ENCODE measurements around the gene NES. TPM values are rescaled to one million over a fixed set of nuclear protein-coding genes. Genes with fewer than 3 reads are reported as not detected.

NES gene
- total RNA-seq, 1 donor from 2014 or later: 74.1 TPM

DNA sequence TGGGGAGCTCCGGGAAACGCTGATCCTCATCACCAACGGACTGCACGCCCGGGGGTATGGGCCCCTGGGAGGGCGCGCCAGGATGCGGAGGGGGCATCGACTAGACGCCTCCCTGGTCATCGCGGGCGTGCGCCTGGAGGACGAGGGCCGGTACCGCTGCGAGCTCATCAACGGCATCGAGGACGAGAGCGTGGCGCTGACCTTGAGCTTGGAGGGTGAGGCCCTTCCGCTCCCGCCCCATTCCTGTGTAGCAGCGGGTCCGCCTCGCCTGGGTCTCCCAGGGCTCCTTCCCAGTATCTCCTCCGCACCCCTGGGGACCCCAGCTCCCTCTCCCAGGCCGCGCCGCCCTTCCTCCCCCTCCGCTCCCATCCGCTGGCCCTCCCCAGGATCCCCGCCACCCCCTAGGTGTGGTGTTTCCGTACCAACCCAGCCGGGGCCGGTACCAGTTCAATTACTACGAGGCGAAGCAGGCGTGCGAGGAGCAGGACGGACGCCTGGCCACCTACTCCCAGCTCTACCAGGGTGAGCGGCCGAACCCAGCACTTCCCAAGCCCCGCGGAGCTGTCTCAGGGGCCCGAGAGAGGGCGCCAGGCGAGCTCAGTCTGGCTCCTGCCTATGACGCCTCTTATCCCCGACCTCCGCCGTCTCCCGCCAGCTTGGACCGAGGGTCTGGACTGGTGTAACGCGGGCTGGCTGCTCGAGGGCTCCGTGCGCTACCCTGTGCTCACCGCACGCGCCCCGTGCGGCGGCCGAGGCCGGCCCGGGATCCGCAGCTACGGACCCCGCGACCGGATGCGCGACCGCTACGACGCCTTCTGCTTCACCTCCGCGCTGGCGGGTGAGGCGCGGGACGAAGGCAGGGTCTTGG, 53.0 kb downstream of the NES start:
- H3K27ac ChIP-seq: no peak overlapping the region

DNA sequence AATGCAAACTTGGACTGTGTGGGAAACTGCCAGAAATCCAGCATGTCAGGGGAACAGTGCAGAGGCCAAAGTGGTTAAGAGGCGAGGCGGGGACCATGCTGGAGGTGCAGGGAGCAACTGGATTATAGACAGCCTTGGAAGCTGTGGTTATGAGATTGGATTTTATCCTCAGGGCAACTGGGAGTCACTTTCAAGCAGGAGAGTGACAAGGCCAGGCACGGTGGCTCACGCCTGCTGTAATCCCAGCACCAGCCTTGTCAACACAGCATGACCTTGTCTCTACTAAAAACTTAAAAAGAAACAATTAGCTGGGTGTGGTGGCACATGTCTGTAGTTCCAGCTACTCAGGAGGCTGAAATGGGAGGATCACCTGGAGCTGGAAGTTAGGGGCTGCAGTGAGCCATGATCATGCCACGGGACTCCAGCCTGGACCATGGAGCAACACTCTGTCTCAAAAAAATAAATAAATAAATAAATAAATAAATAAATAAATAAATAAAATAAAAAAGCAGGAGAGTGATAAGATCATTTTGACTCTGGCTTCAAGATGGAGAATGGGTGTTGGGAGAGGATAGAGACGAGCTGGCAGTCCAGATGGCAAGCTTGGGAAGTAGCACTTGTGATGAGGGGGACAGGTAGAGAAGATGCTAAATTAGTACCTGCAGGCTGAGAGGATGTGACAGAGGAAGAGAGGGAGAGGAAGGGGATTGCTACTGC, 54.5 kb downstream of the NES start:
- intact Hi-C loops (cut with DNase I): no loop called here
- Histone ChIP-seq H3K27ac (no peak overlapping the region), H3K27me3 (peaks cover 29% of the 10 kb centered on the region), H3K9me3 (no peaks in the 10 kb centered on the region), H3K4me1 (peaks cover 8 to 17% of the 10 kb centered on the region in 2 donors), H3K36me3 (no peaks in the 10 kb centered on the region), H3K4me3 (no peak overlapping the region)
- DNase-seq (ENCODE audit: low spot score in 2 of 2): no peak
- no peak for TF ChIP-seq CTCF (IDR thresholded peaks at IDR 0.05)

More for the DNA sequence above, 53.0 kb downstream of the NES start:
- peak in 2 of 3 experiments; percentile 41 to 42 for TF ChIP-seq CTCF (IDR thresholded peaks at IDR 0.05)
- Histone ChIP-seq H3K36me3 (no peaks in the 10 kb centered on the region), H3K4me1 (peaks cover 8 to 17% of the 10 kb centered on the region in 2 donors), H3K4me3 (peak overlapping the region; percentile 31 to 62), H3K9me3 (no peaks in the 10 kb centered on the region), H3K27me3 (peaks cover 29% of the 10 kb centered on the region)
- intact Hi-C loops (cut with DNase I): no loop called here
- peak in 1 of 2 donors; percentile 71 for DNase-seq (ENCODE audit: low spot score in 2 of 2)

GRCh38 chr1:156619582-156619955, 57.6 kb downstream of the NES start:
- no peak overlapping the region for H3K4me3 ChIP-seq
- DNase-seq (ENCODE audit: low spot score in 2 of 2): no peak
- no peaks in the 10 kb centered on the region for H3K9me3 ChIP-seq
- H3K36me3 ChIP-seq: no peaks in the 10 kb centered on the region
- intact Hi-C loops (cut with DNase I): no loop called here
- H3K27ac ChIP-seq: no peak overlapping the region
- no peak for TF ChIP-seq CTCF (IDR thresholded peaks at IDR 0.05)
- H3K27me3 ChIP-seq: peaks cover 11% of the 10 kb centered on the region
- peaks cover 6 to 9% of the 10 kb centered on the region in 2 donors for H3K4me1 ChIP-seq

DNA sequence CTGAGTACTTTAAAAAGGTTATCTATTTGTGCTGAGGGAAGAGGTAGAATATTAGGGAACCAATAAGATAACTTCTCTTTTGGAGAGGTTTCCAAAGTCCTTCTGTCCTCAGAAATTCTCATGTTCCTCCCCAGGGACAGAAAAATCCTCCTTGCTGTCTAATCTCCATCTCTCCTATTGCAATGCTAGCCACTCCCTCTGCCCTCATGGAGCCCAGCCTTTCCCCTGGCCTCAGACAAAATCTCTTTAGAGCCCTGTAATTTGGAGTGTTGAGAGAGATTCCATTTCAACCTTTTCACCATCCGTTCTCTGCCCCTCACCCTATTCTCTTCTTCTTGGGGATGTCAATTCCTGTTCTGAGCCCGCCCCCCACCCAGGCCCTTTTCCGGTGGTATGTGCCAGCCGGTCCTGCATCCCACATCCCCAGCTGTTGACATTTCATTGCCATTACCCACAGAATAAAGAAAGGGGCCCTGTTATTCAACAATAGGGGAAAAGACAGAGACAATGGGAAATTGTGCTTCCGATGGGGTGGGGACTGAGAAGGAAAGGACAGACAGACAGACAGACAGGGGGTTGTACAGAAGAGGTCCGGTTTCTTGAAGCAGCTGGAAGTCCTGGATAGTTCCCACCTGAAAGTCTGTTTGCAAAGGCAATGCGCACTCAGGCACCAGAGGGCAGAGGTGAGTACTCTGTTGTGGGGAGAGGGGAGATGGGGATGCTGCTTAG, 58.2 kb downstream of the NES start, which contains the start of gene HAPLN2:
TSS of gene HAPLN2 (plus strand) at position 563 of the 729 bp plus-strand sequence. CDS start 4,076 bp downstream, outside the sequence.
- Histone ChIP-seq H3K27ac (no peak within 1 kb of the TSS), H3K27me3 (peaks cover 8% of the 10 kb centered on the region), H3K4me1 (peaks cover 4 to 5% of the 10 kb centered on the region in 2 donors), H3K4me3 (no peak within 1 kb of the TSS), H3K36me3 (no peaks in the 10 kb centered on the region), H3K9me3 (no peaks in the 10 kb centered on the region)
- intact Hi-C loops (cut with DNase I): no loop called here
- TF ChIP-seq CTCF (IDR thresholded peaks at IDR 0.05): peak in 1 of 3 experiments; percentile 13
- no peak for DNase-seq (ENCODE audit: low spot score in 2 of 2)

Other genes with a start within 250 kb of the NES start
- 106 TPM for gene MEF2D, start 176.6 kb downstream of the NES start, total RNA-seq
- not detected for gene IQGAP3, start 104.8 kb downstream of the NES start, total RNA-seq
- gene TTC24, start 97.7 kb downstream of the NES start, total RNA-seq: not detected
- gene NAXE, start 85.6 kb downstream of the NES start, total RNA-seq: 85.3 TPM
- 29.4 TPM for gene GPATCH4, start 75.9 kb downstream of the NES start, total RNA-seq
- gene HAPLN2, start 58.0 kb downstream of the NES start, total RNA-seq: 1.4 TPM
- gene BCAN, start 35.3 kb downstream of the NES start, total RNA-seq: not detected
- not detected for gene CRABP2, start 28.2 kb upstream of the NES start, total RNA-seq
- gene METTL25B, start 51.1 kb upstream of the NES start, total RNA-seq: 9.9 TPM
- 7.8 TPM for gene ISG20L2, start 51.4 kb upstream of the NES start, total RNA-seq
- gene MRPL24, start 63.7 kb upstream of the NES start, total RNA-seq: 17.0 TPM
- gene HDGF, start 74.3 kb upstream of the NES start, total RNA-seq: 153 TPM
- gene PRCC, start 90.1 kb upstream of the NES start, total RNA-seq: 16.3 TPM
- gene SH2D2A, start 139.4 kb upstream of the NES start, total RNA-seq: not detected
- 2.9 TPM for gene INSRR, start 181.7 kb upstream of the NES start, total RNA-seq
- gene NTRK1, start 183.5 kb upstream of the NES start, total RNA-seq: not detected
- 39.8 TPM for gene PEAR1, start 216.3 kb upstream of the NES start, total RNA-seq
- not detected for gene LRRC71, start 243.2 kb upstream of the NES start, total RNA-seq